ENCODE data around the gene HOTAIR. TPM values are rescaled to one million over a fixed set of nuclear protein-coding genes. Genes with fewer than 3 reads are reported as not detected.
A peak's percentile ranks its signal among the peaks of the same experiment; 100 is the strongest.

HOTAIR gene
- total RNA-seq, 1 experiment from 2014 or later = 3.5 TPM

DNA sequence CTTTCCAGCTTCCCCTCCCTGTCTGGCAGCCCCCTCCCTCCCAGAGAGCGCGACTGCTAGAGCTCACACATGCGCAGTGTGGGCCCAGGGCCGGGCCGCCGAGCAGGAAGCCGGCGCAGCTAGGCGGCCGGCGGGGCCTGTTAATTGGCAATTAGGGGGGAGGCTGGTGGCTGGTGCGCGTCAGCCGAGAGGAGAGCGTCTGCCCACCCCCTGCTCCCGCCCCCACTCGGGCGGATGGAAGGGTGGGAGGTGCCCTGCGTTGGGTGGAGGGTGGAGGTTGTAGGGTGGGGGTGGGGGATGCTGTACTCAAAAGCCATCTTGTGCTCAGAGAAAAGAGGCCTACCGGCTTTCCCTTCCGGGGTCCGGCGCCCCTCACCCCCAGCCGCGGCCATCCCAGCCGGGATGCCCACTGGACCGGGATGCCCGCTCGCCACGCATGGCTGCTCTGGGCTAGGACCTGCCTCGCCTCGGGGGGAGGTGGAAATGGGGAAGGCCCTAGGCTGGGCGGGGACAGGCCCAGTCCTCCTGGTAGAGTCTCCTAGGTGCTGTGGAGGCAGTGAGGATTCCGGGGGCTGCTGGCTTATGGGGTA is 43.2 kb upstream of the HOTAIR start:
- Histone ChIP-seq H2AFZ (ENCODE audit: low read length) (peak overlapping the region; percentile 87), H3K36me3 (ENCODE audit: low read depth, low read length) (no peaks in the 10 kb centered on the region), H3K4me2 (ENCODE audit: low read length) (peak overlapping the region; percentile 100), H3K27ac (ENCODE audit: low read length) (peak overlapping the region; percentile 38), H3K9me3 (ENCODE audit: low read length) (no peaks in the 10 kb centered on the region), H3K9ac (ENCODE audit: low read length) (peak overlapping the region; percentile 89), H4K20me1 (ENCODE audit: low read length) (no peaks in the 10 kb centered on the region), H3K4me1 (ENCODE audit: insufficient read depth, low read length) (peaks cover 21% of the 10 kb centered on the region), H3K79me2 (ENCODE audit: low read length) (peaks cover 58% of the 10 kb centered on the region), H3F3A (ENCODE audit: low read length, unreplicated experiment) (no peaks in the 10 kb centered on the region), H3K9me2 (replicated peaks; ENCODE audit: low read length) (no peaks in the 10 kb centered on the region), H3K27me3 (ENCODE audit: low read length) (no peaks in the 10 kb centered on the region), H3K4me3 (ENCODE audit: low read length) (peak overlapping the region; percentile 96)
- intact Hi-C loops (cut with micrococcal nuclease) = no loop called here
- ATAC-seq (peak; percentile 73), DNase-seq (peak; percentile 86)
- ChIA-PET CTCF (interaction anchor here (0.7 to 1.9 kb wide), 5 partner anchors 9 to 176 kb away, joined by 3 to 23 read pairs (median 16); partner anchors contain the start of genes HOXC5 and HOXC8), POLR2A (ENCODE audit: unreplicated experiment) (interaction anchor here (0.5 to 1.6 kb wide), 5 partner anchors 14 to 262 kb away, joined by 3 to 11 read pairs (median 4); partner anchors contain the start of gene HNRNPA1)
- TF ChIP-seq EZH2phosphoT487 (IDR thresholded peaks at IDR 0.05; ENCODE audit: borderline replicate concordance, low read length) (no peak), CTCF (conservative IDR thresholded peaks at IDR 0.05; ENCODE audit: low read depth, low read length) (no peak), EZH2 (IDR thresholded peaks at IDR 0.05; ENCODE audit: low read length, unreplicated experiment) (no peak)
- no TSS peak for BruUV-seq (replicated peaks)

DNA sequence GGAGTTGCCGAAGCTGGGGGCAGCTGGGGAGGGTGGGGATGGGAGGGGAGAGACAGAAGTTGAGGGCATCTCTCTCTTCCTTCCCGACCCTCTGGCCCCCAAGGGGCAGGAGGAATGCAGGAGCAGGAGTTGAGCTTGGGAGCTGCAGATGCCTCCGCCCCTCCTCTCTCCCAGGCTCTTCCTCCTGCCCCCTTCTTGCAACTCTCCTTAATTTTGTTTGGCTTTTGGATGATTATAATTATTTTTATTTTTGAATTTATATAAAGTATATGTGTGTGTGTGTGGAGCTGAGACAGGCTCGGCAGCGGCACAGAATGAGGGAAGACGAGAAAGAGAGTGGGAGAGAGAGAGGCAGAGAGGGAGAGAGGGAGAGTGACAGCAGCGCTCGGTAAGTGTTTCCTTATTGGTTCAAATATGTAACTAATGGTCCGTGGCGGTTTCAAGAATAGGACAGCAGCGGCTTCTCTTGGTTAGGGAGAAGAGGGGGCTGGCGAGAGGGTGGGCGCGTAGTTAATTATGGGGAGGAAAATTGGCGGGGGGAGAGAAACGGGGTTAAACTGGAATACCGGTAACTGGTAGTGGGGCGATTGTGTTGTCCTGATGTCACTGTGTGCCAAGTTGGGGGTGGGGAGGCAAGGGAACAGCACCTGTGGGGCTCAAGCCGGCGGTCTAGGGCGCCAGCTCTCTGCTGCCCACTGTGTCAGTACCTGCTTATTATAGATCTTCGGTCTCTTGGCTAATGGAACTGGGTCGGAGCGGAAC is 42.5 kb upstream of the HOTAIR start:
- peak overlapping the region; percentile 96 for H3K4me3 ChIP-seq (ENCODE audit: low read length)
- H3K9ac ChIP-seq (ENCODE audit: low read length) = peak overlapping the region; percentile 89
- peak overlapping the region; percentile 38 for H3K27ac ChIP-seq (ENCODE audit: low read length)
- no peaks in the 10 kb centered on the region for H3K36me3 ChIP-seq (ENCODE audit: low read depth, low read length)
- H3K9me2 ChIP-seq (replicated peaks; ENCODE audit: low read length) = no peaks in the 10 kb centered on the region
- peaks cover 51% of the 10 kb centered on the region for H3K79me2 ChIP-seq (ENCODE audit: low read length)
- ATAC-seq = peak; percentile 51
- no peaks in the 10 kb centered on the region for H3K9me3 ChIP-seq (ENCODE audit: low read length)
- H3K4me1 ChIP-seq (ENCODE audit: insufficient read depth, low read length) = peaks cover 26% of the 10 kb centered on the region
- TF ChIP-seq CTCF (conservative IDR thresholded peaks at IDR 0.05; ENCODE audit: low read depth, low read length) (peak; percentile 19; the same call in 1 of the 2 replicates), EZH2 (IDR thresholded peaks at IDR 0.05; ENCODE audit: low read length, unreplicated experiment) (no peak)
- no peaks in the 10 kb centered on the region for H4K20me1 ChIP-seq (ENCODE audit: low read length)
- H3K4me2 ChIP-seq (ENCODE audit: low read length) = peak overlapping the region; percentile 100
- H2AFZ ChIP-seq (ENCODE audit: low read length) = peak overlapping the region; percentile 87
- TSS peak; percentile 53 for BruUV-seq (replicated peaks)
- DNase-seq = peak; percentile 22
- ChIA-PET CTCF (interaction anchor here (0.7 to 1.9 kb wide), 7 partner anchors 8 to 184 kb away, joined by 3 to 23 read pairs (median 12); partner anchors contain the start of genes HOXC5 and HOXC8), POLR2A (ENCODE audit: unreplicated experiment) (interaction anchor here (0.5 to 1.6 kb wide), 5 partner anchors 15 to 263 kb away, joined by 3 to 11 read pairs (median 4); partner anchors contain the start of gene HNRNPA1)
- intact Hi-C loops (cut with micrococcal nuclease) = no loop called here
- no peaks in the 10 kb centered on the region for H3K27me3 ChIP-seq (ENCODE audit: low read length)
- no peaks in the 10 kb centered on the region for H3F3A ChIP-seq (ENCODE audit: low read length, unreplicated experiment)

Data from PC-3 (cell line).